ENCODE data around the gene DUSP8.

DNA sequence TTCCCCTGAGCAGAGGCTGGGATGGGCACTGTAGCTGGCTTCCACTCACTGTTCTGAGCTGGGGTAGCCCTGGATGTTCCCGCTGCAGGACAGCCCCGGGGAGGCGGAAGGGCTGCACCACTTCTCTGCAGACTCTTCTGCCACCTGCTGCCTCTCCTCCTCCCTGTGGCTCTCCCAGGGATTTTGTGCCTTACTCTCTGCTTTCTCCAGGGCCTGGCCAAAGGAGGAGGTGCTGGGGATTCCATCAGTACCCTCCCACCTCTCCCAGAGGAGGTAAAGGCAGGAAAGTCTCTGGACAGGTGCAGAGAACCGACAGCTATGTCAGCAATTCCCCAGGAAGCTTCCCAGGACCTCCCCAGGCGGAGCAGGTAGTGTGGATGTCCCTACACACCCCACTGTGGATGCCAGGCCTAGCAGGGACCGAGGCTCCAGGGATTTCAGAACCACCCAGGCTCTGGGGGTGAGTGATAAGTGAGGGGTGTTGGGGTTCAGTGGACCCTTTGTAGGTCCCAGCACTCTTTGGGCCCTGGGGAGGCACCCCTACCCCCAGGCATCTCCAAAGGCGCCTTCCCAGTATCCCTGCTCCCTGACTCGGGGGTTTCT is 11.3 kb downstream of the DUSP8 start:
- TF ChIP-seq, protein P1, sequence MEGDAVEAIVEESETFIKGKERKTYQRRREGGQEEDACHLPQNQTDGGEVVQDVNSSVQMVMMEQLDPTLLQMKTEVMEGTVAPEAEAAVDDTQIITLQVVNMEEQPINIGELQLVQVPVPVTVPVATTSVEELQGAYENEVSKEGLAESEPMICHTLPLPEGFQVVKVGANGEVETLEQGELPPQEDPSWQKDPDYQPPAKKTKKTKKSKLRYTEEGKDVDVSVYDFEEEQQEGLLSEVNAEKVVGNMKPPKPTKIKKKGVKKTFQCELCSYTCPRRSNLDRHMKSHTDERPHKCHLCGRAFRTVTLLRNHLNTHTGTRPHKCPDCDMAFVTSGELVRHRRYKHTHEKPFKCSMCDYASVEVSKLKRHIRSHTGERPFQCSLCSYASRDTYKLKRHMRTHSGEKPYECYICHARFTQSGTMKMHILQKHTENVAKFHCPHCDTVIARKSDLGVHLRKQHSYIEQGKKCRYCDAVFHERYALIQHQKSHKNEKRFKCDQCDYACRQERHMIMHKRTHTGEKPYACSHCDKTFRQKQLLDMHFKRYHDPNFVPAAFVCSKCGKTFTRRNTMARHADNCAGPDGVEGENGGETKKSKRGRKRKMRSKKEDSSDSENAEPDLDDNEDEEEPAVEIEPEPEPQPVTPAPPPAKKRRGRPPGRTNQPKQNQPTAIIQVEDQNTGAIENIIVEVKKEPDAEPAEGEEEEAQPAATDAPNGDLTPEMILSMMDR (IDR thresholded peaks at IDR 0.05; ENCODE audit: low read depth, low read length), result no peak
- TF ChIP-seq, protein P2, sequence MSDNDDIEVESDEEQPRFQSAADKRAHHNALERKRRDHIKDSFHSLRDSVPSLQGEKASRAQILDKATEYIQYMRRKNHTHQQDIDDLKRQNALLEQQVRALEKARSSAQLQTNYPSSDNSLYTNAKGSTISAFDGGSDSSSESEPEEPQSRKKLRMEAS (IDR thresholded peaks at IDR 0.05; ENCODE audit: low read depth, low read length), result no peak

Measured in NB4 (cell line).